Stimulated activated CD4-positive, alpha-beta T cell treated with anti-CD3 and anti-CD28 coated beads, Interleukin-12 subunit alpha, Interleukin-12 subunit beta, amount 100 ng/mL, for 48 hours (primary cell): ENCODE measurements around the gene CSAG3.

Source experiments
- DNase-seq, 3 donors: peaks; one replicate each; pipeline ENCODE4 v3.0.0-alpha.2; 2020; ENCODE audit warnings: low read depth in 2 of 3, low spot score in 1 of 3

The CSAG3 gene

GRCh38 chrX:152806035-152806434 lies 47.0 kb downstream of the CSAG3 start:
- DNase-seq = no peak
